Stimulated activated CD4-positive, alpha-beta T cell treated with anti-CD3 and anti-CD28 coated beads, Interleukin-4, amount 100 ng/mL, for 1 hour (primary cell): ENCODE results near the gene CLTC.
"Not testable (repeated sequence)": the region's sequence is repeated elsewhere in the genome, so short reads cannot be mapped to it uniquely, and the experiment has no call there.

Experiments used
- DNase-seq: peaks from one replicate; pipeline ENCODE4 v3.0.0-alpha.2; 2020

Gene CLTC

DNA sequence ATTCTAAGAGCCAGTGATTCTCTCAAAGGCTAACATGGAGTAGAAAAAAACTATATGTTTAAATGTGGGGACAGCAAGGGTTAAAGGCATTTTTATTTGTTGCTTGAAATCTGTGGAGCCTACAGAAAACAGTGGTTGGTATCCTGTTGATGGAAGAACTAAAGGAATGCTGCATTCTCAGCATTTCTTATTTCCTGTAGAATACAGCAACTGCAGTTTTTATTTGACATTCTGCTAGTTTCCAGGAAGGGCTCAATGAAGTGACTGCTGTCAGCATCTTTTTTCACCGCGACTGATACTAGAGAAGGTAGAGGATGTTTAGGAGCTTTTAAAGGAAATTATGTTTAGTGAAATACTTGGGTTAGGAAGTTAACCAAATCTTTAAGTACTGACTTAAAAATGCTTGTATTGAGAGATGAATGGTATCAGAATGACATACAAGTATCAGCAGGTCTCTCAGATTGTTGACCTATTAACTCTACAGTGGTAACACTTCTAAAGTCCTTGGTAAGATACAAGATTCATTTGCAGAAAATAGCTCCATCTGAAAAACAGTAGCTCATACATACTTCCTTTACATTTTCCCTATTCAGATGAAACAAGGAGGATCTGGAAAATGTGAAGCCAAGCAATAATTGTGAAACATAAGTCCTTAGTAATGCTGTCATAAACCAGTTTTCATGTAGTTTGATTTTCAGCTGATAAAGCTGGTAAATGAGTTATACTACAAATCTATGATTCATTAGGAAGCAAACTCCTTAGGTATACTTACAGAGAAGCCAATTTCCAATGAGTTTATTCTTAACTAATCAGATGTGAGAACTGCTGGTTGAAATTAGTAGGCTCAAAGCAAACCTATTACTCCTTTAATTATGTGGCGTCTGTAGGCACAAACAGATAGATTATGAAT, 15.2 kb downstream of the CLTC start:
- no peak for DNase-seq

GRCh38 chr17:59637611-59638310, 18.1 kb downstream of the CLTC start:
- no peak for DNase-seq

GRCh38 chr17:59638553-59638952, 18.9 kb downstream of the CLTC start:
- no peak for DNase-seq

- no peak for DNase-seq
Observed at GRCh38 chr17:59641799-59642484, 22.2 kb downstream of the CLTC start.

DNA sequence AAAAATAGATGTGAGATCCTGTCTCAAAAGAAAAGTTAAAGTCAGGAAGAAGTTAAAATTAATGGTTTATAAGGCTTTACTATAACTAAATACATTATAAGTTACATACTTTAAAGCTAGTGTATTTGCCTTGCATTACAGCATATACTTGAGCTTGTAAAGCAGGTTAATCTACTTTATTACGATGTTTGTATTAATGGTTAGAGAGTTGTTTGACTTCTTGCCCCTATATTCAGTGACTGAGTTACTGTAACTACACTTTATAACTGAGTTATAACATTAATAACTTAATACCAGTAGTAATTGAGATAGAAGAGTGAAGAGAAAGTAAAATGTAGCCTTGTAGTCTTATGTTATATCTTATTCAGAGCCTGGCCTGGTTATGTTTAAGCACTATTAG, 22.9 kb downstream of the CLTC start:
- no peak for DNase-seq

DNA sequence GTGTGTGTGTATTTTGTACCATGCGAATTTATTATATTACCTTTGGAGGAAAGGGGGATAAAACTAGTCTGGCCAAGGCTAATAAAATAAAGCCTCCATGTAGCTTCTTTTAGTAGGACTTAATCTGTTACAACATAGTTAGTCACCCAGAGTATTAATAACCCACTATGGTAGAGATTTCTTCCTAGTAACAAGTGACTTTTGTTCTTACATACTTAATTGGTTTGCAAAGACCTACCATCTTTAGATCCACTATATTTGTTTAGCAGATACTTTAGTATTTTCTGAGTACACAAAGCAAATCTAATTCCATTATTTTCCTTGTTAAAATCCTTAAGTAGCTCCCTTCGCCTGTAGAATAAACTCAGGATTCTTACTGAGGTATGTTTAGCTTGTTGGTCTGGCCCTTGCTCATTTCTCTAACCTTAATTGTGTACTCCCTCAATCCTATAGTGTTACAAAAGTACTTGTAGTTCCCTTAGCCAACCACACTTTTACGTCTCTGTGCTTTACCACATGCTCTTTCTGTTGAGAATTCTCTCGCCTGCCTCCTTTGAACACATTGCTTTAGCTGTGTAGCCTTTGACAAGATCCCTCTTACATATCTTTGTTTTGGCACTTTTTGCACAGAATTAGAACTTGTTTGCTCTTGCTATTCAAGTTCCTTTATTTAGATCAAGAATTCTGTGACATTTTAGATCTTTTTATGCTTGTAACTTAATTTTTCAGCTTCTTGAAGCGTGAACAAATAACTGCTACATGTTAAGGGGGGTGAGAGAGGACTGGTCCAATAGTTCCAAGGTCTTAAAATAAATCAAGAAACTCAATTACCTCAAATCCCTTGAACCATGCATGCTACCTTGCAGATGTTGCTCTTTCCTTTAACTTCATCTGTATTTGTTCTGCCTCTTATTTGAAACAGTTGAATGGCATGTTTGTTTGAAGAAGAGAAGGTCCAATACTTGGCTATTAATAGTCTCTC, 23.8 kb downstream of the CLTC start:
- DNase-seq = no peak

GRCh38 chr17:59647288-59647687, 27.6 kb downstream of the CLTC start:
- no peak for DNase-seq

GRCh38 chr17:59649886-59650285, 30.2 kb downstream of the CLTC start:
- DNase-seq = no peak

GRCh38 chr17:59650642-59651041, 30.9 kb downstream of the CLTC start:
- DNase-seq = no peak

- DNase-seq = no peak
Observed at GRCh38 chr17:59651346-59651745, 31.7 kb downstream of the CLTC start.

- no peak for DNase-seq
Observed at GRCh38 chr17:59652119-59652518, 32.4 kb downstream of the CLTC start.

GRCh38 chr17:59656624-59657023, 36.9 kb downstream of the CLTC start:
- not testable (repeated sequence) for DNase-seq

DNA sequence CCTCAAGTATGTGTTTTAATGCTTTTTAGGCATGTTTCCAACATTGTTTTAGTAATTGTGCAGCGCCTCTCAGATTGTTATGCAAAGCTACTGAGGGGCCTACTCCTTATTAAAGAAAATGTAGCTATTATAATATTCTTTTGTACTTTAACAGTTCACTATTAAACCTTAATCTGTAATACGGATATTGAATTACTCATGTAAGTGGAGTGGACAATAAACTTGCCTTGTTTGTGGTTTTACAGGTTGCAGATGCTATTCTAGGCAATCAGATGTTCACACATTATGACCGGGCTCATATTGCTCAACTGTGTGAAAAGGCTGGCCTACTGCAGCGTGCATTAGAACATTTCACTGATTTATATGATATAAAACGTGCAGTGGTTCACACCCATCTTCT, 46.5 kb downstream of the CLTC start:
- no peak for DNase-seq

DNA sequence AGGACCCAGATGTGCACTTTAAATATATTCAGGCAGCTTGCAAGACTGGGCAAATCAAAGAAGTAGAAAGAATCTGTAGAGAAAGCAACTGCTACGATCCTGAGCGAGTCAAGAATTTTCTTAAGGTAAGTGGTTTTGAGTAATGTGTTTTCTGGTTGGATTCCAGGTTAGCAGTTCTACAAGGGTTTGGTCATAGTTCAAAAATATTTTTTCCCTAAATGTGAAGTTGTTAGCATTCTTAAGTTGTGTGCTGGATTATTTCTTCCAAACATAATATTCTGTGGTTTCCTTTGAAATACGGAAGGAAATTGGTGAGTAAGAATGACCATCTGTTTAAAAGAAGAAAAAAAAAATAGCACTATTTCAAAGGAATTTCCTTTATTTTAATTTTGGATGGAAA, 49.1 kb downstream of the CLTC start:
- DNase-seq = no peak

DNA sequence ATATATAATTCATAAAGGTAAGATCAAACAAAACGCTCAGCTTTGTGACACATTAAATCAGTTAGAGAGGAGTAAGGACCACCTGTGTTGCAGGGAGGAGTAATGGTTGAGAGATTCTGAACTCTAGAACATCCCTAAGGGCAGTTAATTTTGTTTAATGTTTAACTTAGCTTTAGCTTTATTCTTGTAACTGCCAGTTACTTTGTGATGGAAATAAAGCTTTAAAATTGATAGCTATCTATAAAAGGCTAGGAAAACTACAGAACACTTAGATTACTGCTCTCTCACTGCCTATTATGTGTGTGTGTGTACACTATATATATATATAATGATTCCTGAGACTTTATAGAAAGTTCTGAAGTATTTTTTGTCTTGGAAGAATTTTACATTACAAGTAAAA, 49.7 kb downstream of the CLTC start:
- no peak for DNase-seq

DNA sequence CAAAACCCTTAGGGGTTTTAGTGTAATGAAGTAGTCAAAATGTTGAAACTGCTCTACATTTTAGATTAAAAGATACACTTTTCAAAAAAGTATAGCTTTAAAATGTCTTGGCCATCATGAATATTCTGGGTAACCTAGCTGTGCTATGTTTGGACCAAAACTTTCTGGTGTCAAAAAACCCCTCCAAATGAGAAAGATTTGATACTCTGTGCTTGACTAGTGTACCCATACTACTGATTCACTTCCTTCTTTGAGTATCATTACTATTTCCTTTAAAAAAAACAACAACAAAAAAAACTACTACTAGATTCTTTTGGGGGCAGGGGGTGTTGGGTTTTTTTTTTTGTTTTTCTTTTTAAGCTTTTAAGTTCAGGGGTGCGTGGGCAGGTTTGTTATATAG, 50.2 kb downstream of the CLTC start:
- DNase-seq = no peak

DNA sequence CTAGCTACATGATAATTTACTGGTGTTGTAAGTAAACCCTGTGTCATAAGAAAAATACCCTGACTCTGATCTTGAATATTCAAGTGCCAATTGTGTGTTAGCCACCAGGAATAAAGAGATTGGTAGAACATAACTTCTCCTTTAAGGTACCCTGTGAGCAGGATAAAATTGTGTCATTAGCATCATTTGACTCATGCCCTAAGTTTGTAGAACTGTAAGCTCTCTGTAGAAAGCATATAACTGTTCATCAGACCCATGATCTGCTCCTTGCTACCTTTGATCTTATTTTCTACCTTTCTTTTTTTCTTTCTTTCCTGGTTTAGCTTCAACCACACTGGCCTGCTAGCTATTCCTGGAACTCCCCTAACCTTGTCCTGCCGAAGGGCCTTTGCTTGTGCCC, 51.7 kb downstream of the CLTC start:
- no peak for DNase-seq

DNA sequence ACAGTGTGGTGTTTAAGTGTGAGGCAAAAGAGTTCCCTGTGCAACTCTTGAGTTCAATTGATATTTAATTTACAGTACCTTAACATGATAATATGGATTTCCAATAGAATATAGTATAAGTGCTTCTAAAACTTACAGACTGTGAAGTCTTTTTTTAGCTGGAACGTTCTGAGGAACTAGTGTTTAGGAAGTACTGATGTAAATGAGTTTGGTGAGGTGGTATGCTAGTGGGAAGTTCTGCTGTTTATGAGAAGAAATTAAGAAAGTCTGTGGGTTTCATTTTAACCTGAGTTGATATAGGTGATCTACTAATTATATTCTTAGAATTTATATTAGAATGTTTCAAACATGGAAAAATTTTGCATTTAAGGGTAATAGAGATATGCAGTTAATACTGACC, 55.5 kb downstream of the CLTC start:
- no peak for DNase-seq

GRCh38 chr17:59676716-59677115, 57.0 kb downstream of the CLTC start:
- DNase-seq = no peak

- DNase-seq = no peak
Observed at GRCh38 chr17:59678918-59679317, 59.2 kb downstream of the CLTC start.

DNA sequence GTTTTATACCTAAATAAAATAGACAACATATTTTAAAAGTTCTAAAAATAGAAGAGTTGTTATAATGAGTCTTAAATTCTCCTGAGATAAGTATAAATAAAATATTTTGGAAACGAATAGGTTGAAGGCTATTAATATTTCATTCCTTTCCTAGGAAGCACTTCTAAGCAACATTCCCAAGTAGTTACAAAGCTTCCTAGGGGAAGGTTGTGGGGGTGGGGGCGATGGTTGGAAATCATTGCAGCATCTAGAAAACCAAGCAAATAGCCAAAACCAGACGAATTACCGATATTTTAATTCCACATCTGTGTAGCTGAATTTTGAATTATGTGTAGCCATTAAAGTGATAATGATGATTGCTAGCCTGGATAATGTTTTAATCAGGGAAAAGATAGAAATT, 60.6 kb downstream of the CLTC start:
- no peak for DNase-seq

DNA sequence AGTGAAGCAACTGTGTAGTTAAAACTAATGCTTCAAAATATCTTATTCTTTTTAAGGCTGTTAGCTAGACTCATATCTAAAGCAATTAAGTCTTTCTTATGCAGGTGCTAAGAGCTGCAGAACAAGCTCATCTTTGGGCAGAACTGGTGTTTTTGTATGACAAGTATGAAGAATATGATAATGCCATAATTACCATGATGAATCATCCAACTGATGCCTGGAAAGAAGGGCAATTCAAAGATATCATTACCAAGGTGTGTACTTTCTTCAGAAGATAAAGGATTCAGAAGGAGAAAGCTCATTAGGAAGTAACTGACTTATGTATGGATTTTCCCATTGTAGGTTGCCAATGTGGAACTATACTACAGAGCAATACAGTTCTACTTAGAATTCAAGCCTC, 63.6 kb downstream of the CLTC start:
- DNase-seq = no peak

DNA sequence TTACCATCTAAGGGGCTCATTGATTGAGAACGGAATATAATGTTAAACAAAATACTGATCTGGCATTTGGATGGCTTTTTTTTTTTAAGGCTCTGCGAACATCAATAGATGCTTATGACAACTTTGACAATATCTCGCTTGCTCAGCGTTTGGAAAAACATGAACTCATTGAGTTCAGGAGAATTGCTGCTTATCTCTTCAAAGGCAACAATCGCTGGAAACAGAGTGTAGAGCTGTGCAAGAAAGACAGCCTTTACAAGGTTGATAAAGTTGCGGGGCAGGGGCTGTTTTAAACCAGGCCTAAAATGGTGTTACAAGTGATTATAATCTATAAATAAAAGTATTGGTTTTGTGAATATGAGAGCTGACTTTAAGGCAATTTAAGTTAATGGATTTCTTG, 65.3 kb downstream of the CLTC start:
- DNase-seq = no peak
